K562 (cell line): ENCODE measurements around the gene H2AZ2. TPM values are rescaled to one million over a fixed set of nuclear protein-coding genes. Genes with fewer than 3 reads are reported as not detected.

Experiments
- ATAC-seq: fragments of 200-7000 bp; cut with Tn5 transposase; 3 replicates; pipeline ENCODE4 v1.9.1; 2020; ENCODE audit warnings: moderate library complexity
- BruUV-seq: library from RNA; stranded (reverse); fragments of 400-500 nt; replicated peaks from 2 replicates; lab custom pipeline; 2021; lab: Mats Ljungman, UMichigan
- CTCF ChIA-PET: fragments of 300-600 bp; formaldehyde crosslinking; extraction: SDS; loops from one replicate; lab custom pipeline; 2021; ENCODE audit warnings: low intra/inter-chr PET ratio; lab: Yijun Ruan, JAX
- POLR2A ChIA-PET: fragments of 300-600, 350-650 bp; sonication (Branson Sonifier 250); formaldehyde crosslinking; extraction: SDS; loops from one replicate; lab custom pipeline; 2021; ENCODE audit warnings: antibody characterized with exemption, inconsistent platforms; lab: Yijun Ruan, JAX
- DNase-seq, 4 experiments: peaks; one replicate each; pipeline versions ENCODE4 v3.0.0 to v3.0.0-alpha.2; 2011 to 2018; ENCODE audit warnings: low spot score in 3 of 4, mixed read lengths in 3 of 4; ENCODE audit errors: extremely low read depth in 1 of 4
- FAIRE-seq: peaks from 2 replicates; lab custom pipeline; 2011; peaks lifted over from hg19 to GRCh38; lab: Jason Lieb, UNC
- H2AFZ ChIP-seq: 2 replicates; pipeline ENCODE4 v1.6.0; 2011; ENCODE audit warnings: low read depth, low read length, control low read depth, inconsistent platforms
- H3K27ac ChIP-seq: fragments of 200-600 bp; 3 replicates; pipeline ENCODE4 v1.8.0; 2011; ENCODE audit warnings: low read depth, mild to moderate bottlenecking, control low read depth, inconsistent platforms, low read length, moderate library complexity, mixed read lengths; ENCODE audit errors: extremely low read depth
- H3K27me3 ChIP-seq, 2 experiments: fragments of 300-600 bp in 1 of 2; 2 replicates in 1 of 2; 3 replicates in 1 of 2; pipeline versions ENCODE4 v1.6.0 to v1.8.0; 2011; ENCODE audit warnings: inconsistent platforms in 2 of 2, low read length in 2 of 2, mild to moderate bottlenecking in 1 of 2, mixed read lengths in 1 of 2, moderate library complexity in 1 of 2; ENCODE audit not compliant: control insufficient read depth in 2 of 2, insufficient read depth in 2 of 2
- H3K36me3 ChIP-seq: fragments of 300-600 bp; 3 replicates; pipeline ENCODE4 v1.8.0; 2011; ENCODE audit warnings: mild to moderate bottlenecking, low read length, inconsistent platforms; ENCODE audit not compliant: control insufficient read depth, insufficient read depth
- H3K4me1 ChIP-seq, 2 experiments: fragments of 200-600 bp in 1 of 2; replicated peaks in 1 of 2; 2 replicates in 1 of 2; 3 replicates in 1 of 2; pipeline versions ENCODE4 v1.5.1 to v1.8.0; 2011; ENCODE audit warnings: inconsistent platforms in 2 of 2, low read length in 2 of 2, mild to moderate bottlenecking in 1 of 2, mixed read lengths in 1 of 2, moderate library complexity in 1 of 2; ENCODE audit not compliant: control insufficient read depth in 2 of 2, insufficient read depth in 2 of 2
- H3K4me2 ChIP-seq: 2 replicates; pipeline ENCODE4 v1.6.1; 2011; ENCODE audit warnings: low read length, control low read depth, inconsistent platforms, mixed read lengths; ENCODE audit not compliant: insufficient read depth
- H3K4me3 ChIP-seq: fragments of 200-600 bp; sonication (generic), shearing (Covaris generic); 2 replicates; pipeline ENCODE4 v1.5.1; 2016; ENCODE audit warnings: control low read depth, inconsistent platforms
- H3K79me2 ChIP-seq: fragments of 200-600 bp; 3 replicates; pipeline ENCODE4 v1.8.0; 2011; ENCODE audit warnings: low read length, inconsistent platforms; ENCODE audit not compliant: control insufficient read depth, insufficient read depth
- H3K9ac ChIP-seq, 2 experiments: 2 replicates each; pipeline versions ENCODE4 v1.6.0 to v1.6.1; 2011; ENCODE audit warnings: low read depth in 2 of 2, low read length in 2 of 2, control low read depth in 1 of 2, inconsistent platforms in 1 of 2, mild to moderate bottlenecking in 1 of 2, mixed read lengths in 1 of 2; ENCODE audit not compliant: insufficient read depth in 1 of 2
- H3K9me1 ChIP-seq: one replicate; pipeline ENCODE4 v1.6.0; 2011; ENCODE audit warnings: inconsistent platforms, mild to moderate bottlenecking, low read length, moderate library complexity; ENCODE audit not compliant: control insufficient read depth, insufficient read depth
- H3K9me3 ChIP-seq: replicated peaks from 2 replicates; pipeline ENCODE4 v1.5.1; 2011; ENCODE audit warnings: low read depth, low read length, inconsistent platforms; ENCODE audit not compliant: control insufficient read depth, insufficient read depth
- H4K20me1 ChIP-seq: replicated peaks from 2 replicates; pipeline ENCODE4 v1.6.1; 2011; ENCODE audit warnings: low read length, inconsistent platforms, mixed read lengths; ENCODE audit not compliant: control insufficient read depth, insufficient read depth
- DDX20 ChIP-seq: fragments of 450-650 bp; IDR thresholded peaks from 2 replicates; pipeline ENCODE4 v1.6.1; 2016; ENCODE audit warnings: missing genetic modification characterization, low read depth, mild to moderate bottlenecking, missing compliant biosample characterization, moderate library complexity
- MTA2 ChIP-seq: fragments of 450-650 bp; IDR thresholded peaks from 2 replicates; pipeline ENCODE4 v1.6.1; 2016; ENCODE audit warnings: low read depth
- NFYB ChIP-seq: IDR thresholded peaks from 2 replicates; pipeline ENCODE4 v1.6.1; 2011; ENCODE audit warnings: mild to moderate bottlenecking, moderate library complexity; ENCODE audit not compliant: insufficient read length; ENCODE audit errors: extremely low read depth
- ZNF165 ChIP-seq: fragments of 250-450 bp; sonication (Bioruptor Pico); IDR thresholded peaks from 2 replicates; pipeline ENCODE4 v1.4.0; 2020; ENCODE audit warnings: borderline replicate concordance
- WGBS: fragments of 100-300 bp; shearing (Covaris generic); methylation state at CpG from one replicate; pipeline ENCODE4 v1.1.6; 2016; ENCODE audit warnings: low coverage, mixed read lengths; ENCODE audit not compliant: insufficient coverage; ENCODE audit errors: missing lambda C conversion rate; 5-methylcytosine and 5-hydroxymethylcytosine counted together
- in situ Hi-C: fragments of 300-500 bp; cut with MboI; formaldehyde crosslinking; loops from 4 replicates; pipeline ENCODE4 v1.15.0; 2018; ENCODE audit warnings: inconsistent platforms, mixed read lengths
- intact Hi-C: fragments of 100-400 bp; cut with micrococcal nuclease; formaldehyde crosslinking; loops from 2 replicates; pipeline ENCODE4 v1.14.2; 2022
- polyA plus RNA-seq, 8 experiments: library from polyadenylated mRNA; depleted of rRNA in 4 of 8; stranded (reverse) in 5 of 8; unstranded in 3 of 8; fragments of >200 nt; fragmentation: Nextera tagmentation in 2 of 8; fragmentation: Illumina TruSeq in 1 of 8; extraction: Ambion mirVana in 2 of 8; extraction: Trizol in 1 of 8; gene quantifications; 2 replicates each; pipeline versions ENCODE4 v1.2.1 to v1.2.3, GENCODE V29; 2011 to 2014; ENCODE audit warnings: inconsistent platforms in 1 of 8, missing spikeins in 1 of 8
- total RNA-seq, 7 experiments: library from RNA; depleted of rRNA in 6 of 7; stranded (reverse); fragments of >200 nt in 6 of 7; fragmentation: Illumina TruSeq in 2 of 7; extraction: Trizol in 2 of 7; gene quantifications; 2 replicates each; pipeline versions ENCODE4 v1.2.1 to v1.2.3, GENCODE V29; 2011 to 2021; ENCODE audit warnings: low replicate concordance in 1 of 7
- TF ChIP-seq, protein P1 (sequence below): fragments of 450-650 bp; IDR thresholded peaks from 2 replicates; pipeline ENCODE4 v1.6.1; 2017; ENCODE audit warnings: mild to moderate bottlenecking, moderate library complexity

The H2AZ2 gene
- total and polyA plus RNA-seq, 9 of the 15 experiments (the other 6 are each of a cell fraction or from before 2014, with no cell fraction given), result 105 to 382 (median 286) TPM

DNA sequence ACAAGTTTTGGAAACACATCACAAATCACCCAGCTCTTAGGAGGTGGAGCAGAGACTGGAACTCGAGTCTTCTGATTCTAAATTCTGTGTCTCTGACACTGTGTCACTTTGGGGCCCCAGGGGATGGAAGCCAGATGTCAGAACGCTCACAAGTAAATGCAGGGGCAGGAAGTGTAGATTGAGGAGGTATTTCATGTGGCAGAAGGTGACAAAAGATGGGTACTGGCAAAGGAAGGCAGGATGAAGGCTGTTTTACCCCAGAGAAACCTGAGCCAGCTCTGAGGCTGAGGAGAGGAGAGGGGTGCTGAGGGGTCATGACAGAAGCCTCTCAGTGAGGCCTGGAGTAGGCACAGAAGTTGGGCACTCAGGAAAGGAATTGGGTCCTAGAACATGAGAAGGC lies 43.5 kb upstream of the H2AZ2 start:
- in situ Hi-C loops (no loop called here), intact Hi-C loops (no loop called here)
- no peak overlapping the region for H3K27ac ChIP-seq
- no peaks in the 10 kb centered on the region for H3K36me3 ChIP-seq
- H2AFZ ChIP-seq, result no peak overlapping the region
- H3K4me3 ChIP-seq, result no peak overlapping the region
- H3K27me3 ChIP-seq, result no peaks in the 10 kb centered on the region
- CTCF ChIA-PET, result no interaction called here
- 29% methylated on average over 2 of the region's 2 CpGs for WGBS
- H3K9me3 ChIP-seq, result no peaks in the 10 kb centered on the region
- peaks cover 7% of the 10 kb centered on the region; the same call in 1 of the 3 replicates for H3K79me2 ChIP-seq
- TF ChIP-seq ZNF165 (CRISPR knock-in tag) (no peak), MTA2 (no peak), DDX20 (tag) (no peak), NFYB (no peak)
- TF ChIP-seq, protein P1, sequence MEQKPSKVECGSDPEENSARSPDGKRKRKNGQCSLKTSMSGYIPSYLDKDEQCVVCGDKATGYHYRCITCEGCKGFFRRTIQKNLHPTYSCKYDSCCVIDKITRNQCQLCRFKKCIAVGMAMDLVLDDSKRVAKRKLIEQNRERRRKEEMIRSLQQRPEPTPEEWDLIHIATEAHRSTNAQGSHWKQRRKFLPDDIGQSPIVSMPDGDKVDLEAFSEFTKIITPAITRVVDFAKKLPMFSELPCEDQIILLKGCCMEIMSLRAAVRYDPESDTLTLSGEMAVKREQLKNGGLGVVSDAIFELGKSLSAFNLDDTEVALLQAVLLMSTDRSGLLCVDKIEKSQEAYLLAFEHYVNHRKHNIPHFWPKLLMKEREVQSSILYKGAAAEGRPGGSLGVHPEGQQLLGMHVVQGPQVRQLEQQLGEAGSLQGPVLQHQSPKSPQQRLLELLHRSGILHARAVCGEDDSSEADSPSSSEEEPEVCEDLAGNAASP, result no peak
- no peak overlapping the region; a peak in 1 of 4 replicates for H3K9ac ChIP-seq
- no peaks in the 10 kb centered on the region for H3K9me1 ChIP-seq
- no peak for DNase-seq
- FAIRE-seq, result no peak
- BruUV-seq, result no TSS peak
- POLR2A ChIA-PET, result interaction anchor here (0.6 to 1.2 kb wide), 2 partner anchors 42 to 1278 kb away, joined by 3 read pairs; no protein-coding TSS in a partner anchor
- H3K4me1 ChIP-seq, result peaks cover 0 to 7% of the 10 kb centered on the region in 2 experiments; a peak in 3 of 5 replicates
- no peak for ATAC-seq
- H4K20me1 ChIP-seq, result no peaks in the 10 kb centered on the region
- no peak overlapping the region for H3K4me2 ChIP-seq
